ENCODE data around the gene ATMIN.

Gene ATMIN

GRCh38 chr16:81035398-81035974 lies at the start of gene ATMIN:
ATMIN (plus strand) TSS chr16:81035842; CDS start chr16:81035871, 29 bp downstream.
- peak; percentile 77 to 83 for DNase-seq

- DNase-seq, result no peak
Observed at GRCh38 chr16:80986557-80986956, 49.1 kb upstream of the ATMIN start.

GRCh38 chr16:80988756-80989155 lies 46.9 kb upstream of the ATMIN start:
- DNase-seq, result no peak

GRCh38 chr16:80989801-80990200 lies 45.8 kb upstream of the ATMIN start:
- no peak for DNase-seq

- no peak for DNase-seq
Observed at GRCh38 chr16:80990577-80990976, 45.1 kb upstream of the ATMIN start.

GRCh38 chr16:80990978-80991377 lies 44.7 kb upstream of the ATMIN start:
- no peak for DNase-seq

GRCh38 chr16:80991792-80992430 lies 43.7 kb upstream of the ATMIN start:
- DNase-seq, result no peak

- no peak for DNase-seq
Observed at GRCh38 chr16:80992676-80993293, 42.9 kb upstream of the ATMIN start.

GRCh38 chr16:80993307-80993706 lies 42.3 kb upstream of the ATMIN start:
- no peak for DNase-seq

GRCh38 chr16:80993834-80994233 lies 41.8 kb upstream of the ATMIN start:
- no peak for DNase-seq

GRCh38 chr16:80994451-80994850 lies 41.2 kb upstream of the ATMIN start:
- no peak for DNase-seq

- peak in 1 of 2 experiments; percentile 51 for DNase-seq
Observed at GRCh38 chr16:80996688-80997138, 38.9 kb upstream of the ATMIN start.

- no peak for DNase-seq
Observed at GRCh38 chr16:80997139-80997798, 38.4 kb upstream of the ATMIN start.

GRCh38 chr16:80997964-80998620 lies 37.5 kb upstream of the ATMIN start:
- no peak for DNase-seq

- no peak for DNase-seq
Observed at GRCh38 chr16:81000873-81001272, 34.8 kb upstream of the ATMIN start.

GRCh38 chr16:81001330-81001729 lies 34.3 kb upstream of the ATMIN start:
- no peak for DNase-seq

GRCh38 chr16:81003064-81003463 lies 32.6 kb upstream of the ATMIN start:
- DNase-seq, result no peak

- DNase-seq, result no peak
Observed at GRCh38 chr16:81003610-81004460, 31.8 kb upstream of the ATMIN start.

- peak; percentile 19 to 44 for DNase-seq
Observed at GRCh38 chr16:81004646-81005353, 30.8 kb upstream of the ATMIN start.

- no peak for DNase-seq
Observed at GRCh38 chr16:81005610-81006161, 30.0 kb upstream of the ATMIN start.

- DNase-seq, result peak in 1 of 2 experiments; percentile 44
Observed at GRCh38 chr16:81006211-81006812, 29.3 kb upstream of the ATMIN start.
